GM15510 (cell line): Measurements from ENCODE around the gene CUZD1.

Experiments used
- POLR2A ChIP-seq: IDR thresholded peaks from 3 replicates; pipeline ENCODE4 v1.6.1; 2011; ENCODE audit warnings: borderline replicate concordance; ENCODE audit not compliant: insufficient read length; ENCODE audit errors: extremely low read depth

The CUZD1 gene

GRCh38 chr10:122845783-122846332 lies at the start of gene CUZD1:
Gene CUZD1 (minus strand): TSS chr10:122845857. CDS start chr10:122845843, 14 bp downstream.
- no peak for TF ChIP-seq POLR2A

- TF ChIP-seq POLR2A = no peak
Observed at GRCh38 chr10:122894261-122894944, 48.7 kb upstream of the CUZD1 start.

- TF ChIP-seq POLR2A = no peak
Observed at GRCh38 chr10:122884166-122884565, 38.5 kb upstream of the CUZD1 start.

GRCh38 chr10:122882766-122883165 lies 37.1 kb upstream of the CUZD1 start:
- no peak for TF ChIP-seq POLR2A

- peak; percentile 63 for TF ChIP-seq POLR2A
Observed at GRCh38 chr10:122879339-122880273, 33.9 kb upstream of the CUZD1 start, which contains the start of gene FAM24B. Gene FAM24B (minus strand): TSS chr10:122879581. CDS start chr10:122850515, 29,066 bp downstream.

GRCh38 chr10:122878799-122879338 lies 33.2 kb upstream of the CUZD1 start:
- no peak for TF ChIP-seq POLR2A

GRCh38 chr10:122877264-122877663 lies 31.6 kb upstream of the CUZD1 start:
- no peak for TF ChIP-seq POLR2A

- no peak for TF ChIP-seq POLR2A
Observed at GRCh38 chr10:122876467-122876855, 30.8 kb upstream of the CUZD1 start.

GRCh38 chr10:122875843-122876466 lies 30.3 kb upstream of the CUZD1 start:
- TF ChIP-seq POLR2A = no peak

GRCh38 chr10:122864901-122865300 lies 19.2 kb upstream of the CUZD1 start:
- TF ChIP-seq POLR2A = no peak

- no peak for TF ChIP-seq POLR2A
Observed at GRCh38 chr10:122864194-122864592, 18.5 kb upstream of the CUZD1 start.

- no peak for TF ChIP-seq POLR2A
Observed at GRCh38 chr10:122863216-122864193, 17.8 kb upstream of the CUZD1 start.

- TF ChIP-seq POLR2A = no peak
Observed at GRCh38 chr10:122861711-122862161, 16.1 kb upstream of the CUZD1 start.
